ENCODE measurements around the gene FRK. TPM values are rescaled to one million over a fixed set of nuclear protein-coding genes. Genes with fewer than 3 reads are reported as not detected.
"Not testable (repeated sequence)": the region's sequence is repeated elsewhere in the genome, so short reads cannot be mapped to it uniquely, and the experiment has no call there.

FRK gene
- total RNA-seq, 2 experiments from 2014 or later = 0.02 TPM

DNA sequence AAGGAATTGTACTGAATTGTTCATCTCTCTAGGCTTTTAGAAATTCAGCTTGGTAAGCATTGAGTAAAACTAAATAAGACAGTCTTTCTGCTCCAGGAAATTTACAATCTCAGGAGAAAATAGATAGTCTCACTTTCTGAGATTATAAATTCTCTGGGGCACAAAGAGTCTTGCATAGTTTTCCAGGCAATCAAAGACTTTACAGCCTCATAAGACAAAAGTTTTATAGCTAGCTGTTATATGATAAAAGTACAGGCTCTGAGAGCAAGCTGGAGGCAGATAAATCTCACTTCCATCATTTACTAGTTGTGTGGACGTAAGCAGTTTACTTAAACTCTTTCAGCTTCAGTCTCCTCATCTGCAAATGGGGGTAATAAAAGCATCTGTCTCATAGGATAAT lies 11.4 kb downstream of the FRK start:
- Mint-ChIP-seq H3K27me3 (peaks cover 15% of the 10 kb centered on the region), H3K4me1 (ENCODE audit: low read depth) (no peaks in the 10 kb centered on the region), H3K36me3 (no peaks in the 10 kb centered on the region), H3K27ac (no peak overlapping the region), H3K4me3 (no peak overlapping the region), H3K9me3 (no peaks in the 10 kb centered on the region)
- ChIA-PET CTCF (no interaction called here), POLR2A (no interaction called here)
- intact Hi-C loops (cut with micrococcal nuclease) = no loop called here
- DNase-seq = no peak

DNA sequence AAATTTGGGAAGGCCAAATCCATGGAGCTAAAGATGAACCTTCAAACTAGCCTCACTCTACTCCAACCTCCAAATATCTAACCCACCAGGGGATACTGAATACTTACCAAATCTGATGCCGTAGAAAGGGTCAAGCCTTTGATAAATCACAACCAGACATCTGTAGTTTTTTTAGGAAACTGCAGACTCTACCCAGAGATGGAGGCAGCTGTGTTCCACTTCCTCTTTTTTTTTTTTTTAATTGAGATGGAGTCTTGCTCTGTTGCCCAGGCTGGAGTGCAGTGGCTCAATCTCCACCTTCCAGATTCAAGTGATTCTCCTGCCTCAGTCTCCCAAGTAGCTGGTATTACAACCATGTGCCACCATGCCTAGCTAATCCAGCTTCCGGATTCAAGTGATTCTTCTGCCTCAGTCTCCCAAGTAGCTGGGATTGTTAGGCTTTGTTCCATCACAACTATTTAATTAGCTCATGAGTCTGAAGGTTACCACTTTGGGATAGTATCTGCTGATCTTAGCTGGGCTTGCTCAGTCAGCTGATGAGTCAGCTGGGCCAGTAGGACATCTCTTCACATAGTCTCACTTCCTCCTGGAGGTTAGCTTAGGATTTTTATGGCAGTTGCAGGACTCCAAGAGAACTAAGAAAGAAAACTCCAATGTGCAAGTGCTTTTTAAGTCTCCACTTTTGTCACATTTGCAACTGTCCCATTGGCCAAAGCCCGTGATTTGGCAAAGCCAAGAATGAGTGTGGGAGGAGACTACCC lies 13.3 kb downstream of the FRK start:
- Mint-ChIP-seq H3K27me3 (peaks cover 23% of the 10 kb centered on the region), H3K27ac (no peak overlapping the region), H3K36me3 (no peaks in the 10 kb centered on the region), H3K9me3 (no peaks in the 10 kb centered on the region), H3K4me1 (ENCODE audit: low read depth) (no peaks in the 10 kb centered on the region), H3K4me3 (no peak overlapping the region)
- ChIA-PET CTCF (no interaction called here), POLR2A (no interaction called here)
- intact Hi-C loops (cut with micrococcal nuclease) = no loop called here
- DNase-seq = no peak

DNA sequence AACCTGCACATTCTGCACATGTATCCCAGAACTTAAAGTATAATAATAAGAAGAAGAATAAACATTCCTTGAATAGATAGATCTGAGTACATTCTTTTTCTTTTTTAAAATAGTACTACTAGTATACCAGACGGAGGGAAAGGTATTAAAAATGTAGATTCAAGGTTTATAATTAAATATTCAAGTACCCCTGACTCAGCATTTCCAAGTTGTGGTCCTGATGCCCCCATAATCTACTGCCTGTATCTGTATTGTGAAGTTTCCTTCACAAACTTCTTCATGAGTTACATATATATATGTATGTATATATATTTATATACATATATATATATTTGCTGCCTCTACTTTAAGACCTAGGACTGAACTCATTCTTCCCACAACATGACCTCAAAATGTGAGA lies 14.0 kb downstream of the FRK start:
- no peaks in the 10 kb centered on the region for H3K4me1 Mint-ChIP-seq (ENCODE audit: low read depth)
- ChIA-PET POLR2A (no interaction called here), CTCF (no interaction called here)
- no peaks in the 10 kb centered on the region for H3K9me3 Mint-ChIP-seq
- DNase-seq = no peak
- no peak overlapping the region for H3K4me3 Mint-ChIP-seq
- peaks cover 23% of the 10 kb centered on the region for H3K27me3 Mint-ChIP-seq
- no peaks in the 10 kb centered on the region for H3K36me3 Mint-ChIP-seq
- H3K27ac Mint-ChIP-seq = no peak overlapping the region
- intact Hi-C loops (cut with micrococcal nuclease) = no loop called here

DNA sequence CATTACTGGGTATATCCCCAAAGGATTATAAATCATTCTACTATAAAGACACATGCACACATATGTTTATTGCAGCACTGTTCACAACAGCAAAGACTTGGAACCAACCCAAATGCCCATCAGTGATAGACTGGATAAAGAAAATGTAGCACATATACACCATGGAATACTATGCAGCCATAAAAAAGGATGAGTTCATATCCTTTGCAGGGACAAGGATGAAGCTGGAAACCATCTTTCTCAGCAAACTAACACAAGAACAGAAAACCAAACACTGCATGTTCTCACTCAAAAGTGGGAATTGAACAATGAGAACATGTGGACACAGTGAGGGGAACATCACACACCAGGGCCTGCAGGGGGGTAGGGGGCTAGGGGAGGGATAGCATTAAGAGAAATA lies 14.4 kb downstream of the FRK start:
- H3K36me3 Mint-ChIP-seq; H3K27ac Mint-ChIP-seq; H3K4me1 Mint-ChIP-seq (ENCODE audit: low read depth); POLR2A ChIA-PET; CTCF ChIA-PET; DNase-seq; H3K9me3 Mint-ChIP-seq; H3K4me3 Mint-ChIP-seq; intact Hi-C loops (cut with micrococcal nuclease): not testable (repeated sequence)
- peaks cover 26% of the 10 kb centered on the region for H3K27me3 Mint-ChIP-seq

DNA sequence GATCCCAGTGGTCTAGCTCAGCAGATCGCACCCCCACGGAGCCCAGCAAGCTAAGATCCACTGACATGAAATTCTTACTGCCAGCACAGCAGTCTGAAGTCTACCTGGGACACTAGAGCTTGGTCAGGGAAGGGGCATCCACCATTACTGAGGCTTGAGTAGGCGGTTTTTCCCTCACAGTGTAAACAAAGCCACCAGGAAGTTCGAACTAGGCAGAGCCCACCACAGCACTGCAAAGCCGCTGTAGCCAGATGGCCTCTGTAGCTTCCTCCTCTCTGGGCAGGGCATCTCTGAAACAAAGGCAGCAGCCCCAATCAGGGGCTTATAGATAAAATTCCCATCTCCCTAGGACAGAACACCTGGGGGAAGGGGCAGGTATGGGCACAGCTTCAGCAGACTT lies 18.8 kb downstream of the FRK start:
- Mint-ChIP-seq H3K36me3 (no peaks in the 10 kb centered on the region), H3K27me3 (peaks cover 12% of the 10 kb centered on the region), H3K9me3 (no peaks in the 10 kb centered on the region), H3K4me3 (no peak overlapping the region), H3K27ac (no peak overlapping the region), H3K4me1 (ENCODE audit: low read depth) (no peaks in the 10 kb centered on the region)
- intact Hi-C loops (cut with micrococcal nuclease) = no loop called here
- no peak for DNase-seq
- POLR2A ChIA-PET = no interaction called here
- CTCF ChIA-PET = no interaction called here

DNA sequence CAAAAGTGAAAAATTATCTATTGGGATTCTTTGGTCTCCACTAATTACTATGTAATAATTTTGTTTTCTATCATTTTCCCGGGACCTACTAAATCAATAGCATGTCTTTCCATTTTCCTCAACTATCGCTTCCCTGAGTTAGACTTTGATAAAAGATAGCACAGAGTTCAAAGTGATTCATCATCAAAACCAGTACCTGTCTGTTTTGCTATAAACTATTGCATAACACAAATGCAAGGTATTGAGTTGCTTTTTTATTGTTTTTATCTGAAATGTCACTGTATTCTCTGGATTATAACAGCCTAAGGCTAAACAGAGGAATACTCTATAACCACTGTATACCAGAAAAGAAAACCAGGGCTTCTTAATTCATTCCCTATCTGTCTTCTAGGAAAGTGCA lies 19.7 kb downstream of the FRK start:
- DNase-seq = no peak
- Mint-ChIP-seq H3K9me3 (no peaks in the 10 kb centered on the region), H3K4me1 (ENCODE audit: low read depth) (no peaks in the 10 kb centered on the region), H3K27ac (no peak overlapping the region), H3K36me3 (no peaks in the 10 kb centered on the region), H3K4me3 (no peak overlapping the region), H3K27me3 (peaks cover 12% of the 10 kb centered on the region)
- CTCF ChIA-PET = no interaction called here
- intact Hi-C loops (cut with micrococcal nuclease) = no loop called here
- POLR2A ChIA-PET = no interaction called here

DNA sequence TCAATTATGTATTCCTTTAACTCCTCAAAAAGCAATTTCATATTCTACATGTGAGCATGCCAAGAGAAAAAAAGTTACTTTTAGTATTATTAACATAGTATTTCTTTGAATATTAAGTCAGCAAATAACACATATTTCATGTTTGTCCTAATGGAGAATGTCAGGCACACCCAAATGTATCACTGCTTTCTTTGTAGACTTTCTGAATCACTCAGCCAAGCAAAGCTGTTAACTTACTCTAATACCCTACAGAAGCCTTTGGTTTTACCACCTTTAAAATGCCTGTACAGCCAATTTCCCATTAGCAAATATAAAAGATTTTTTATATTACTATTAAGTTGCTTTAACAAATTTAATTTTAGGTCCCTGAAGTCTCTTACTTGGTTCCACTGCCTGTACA lies 23.8 kb downstream of the FRK start:
- intact Hi-C loops (cut with micrococcal nuclease) = no loop called here
- H3K27ac Mint-ChIP-seq = no peak overlapping the region
- POLR2A ChIA-PET = no interaction called here

DNA sequence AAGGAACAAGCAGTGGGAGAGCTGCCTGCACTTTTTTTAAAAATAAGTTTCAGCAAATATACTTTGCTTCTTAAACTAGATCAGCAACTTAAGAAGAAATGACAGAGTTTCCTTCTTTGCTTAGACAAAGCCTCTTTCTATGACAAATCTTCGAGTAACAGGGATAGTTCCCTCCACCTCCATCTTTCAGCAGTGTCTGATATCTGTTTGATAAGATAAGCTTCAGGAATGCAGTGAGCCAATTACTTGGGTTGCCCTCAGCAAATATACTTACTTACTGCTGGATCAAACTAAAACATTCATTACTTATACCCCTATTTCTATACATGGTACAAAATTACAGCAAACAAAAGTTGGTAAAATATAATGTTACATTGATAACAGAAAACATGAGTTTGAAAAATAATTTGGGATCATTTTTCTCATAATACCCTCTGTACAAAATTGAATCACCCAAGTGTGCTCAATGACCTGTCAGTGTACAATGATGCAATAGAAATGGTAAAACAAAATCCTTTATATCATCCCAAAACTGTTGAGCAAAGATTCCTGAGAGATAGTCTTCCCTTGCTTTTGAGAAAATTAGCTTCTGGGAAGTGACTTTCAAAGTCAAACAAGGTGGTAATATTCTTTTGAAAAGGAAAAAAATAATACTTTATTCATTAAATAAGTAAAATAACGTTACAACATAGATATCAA lies 24.5 kb downstream of the FRK start:
- DNase-seq = no peak
- no peak overlapping the region for H3K4me3 Mint-ChIP-seq
- peaks cover 4% of the 10 kb centered on the region for H3K27me3 Mint-ChIP-seq
- POLR2A ChIA-PET = no interaction called here
- no peaks in the 10 kb centered on the region for H3K36me3 Mint-ChIP-seq
- H3K27ac Mint-ChIP-seq = no peak overlapping the region
- H3K4me1 Mint-ChIP-seq (ENCODE audit: low read depth) = no peaks in the 10 kb centered on the region
- CTCF ChIA-PET = no interaction called here
- H3K9me3 Mint-ChIP-seq = no peaks in the 10 kb centered on the region
- intact Hi-C loops (cut with micrococcal nuclease) = no loop called here

More for the DNA sequence above, 23.8 kb downstream of the FRK start:
- H3K4me3 Mint-ChIP-seq = no peak overlapping the region
- H3K4me1 Mint-ChIP-seq (ENCODE audit: low read depth) = no peaks in the 10 kb centered on the region
- no peaks in the 10 kb centered on the region for H3K36me3 Mint-ChIP-seq
- H3K27me3 Mint-ChIP-seq = peaks cover 7% of the 10 kb centered on the region
- no peaks in the 10 kb centered on the region for H3K9me3 Mint-ChIP-seq
- no peak for DNase-seq
- CTCF ChIA-PET = no interaction called here

DNA sequence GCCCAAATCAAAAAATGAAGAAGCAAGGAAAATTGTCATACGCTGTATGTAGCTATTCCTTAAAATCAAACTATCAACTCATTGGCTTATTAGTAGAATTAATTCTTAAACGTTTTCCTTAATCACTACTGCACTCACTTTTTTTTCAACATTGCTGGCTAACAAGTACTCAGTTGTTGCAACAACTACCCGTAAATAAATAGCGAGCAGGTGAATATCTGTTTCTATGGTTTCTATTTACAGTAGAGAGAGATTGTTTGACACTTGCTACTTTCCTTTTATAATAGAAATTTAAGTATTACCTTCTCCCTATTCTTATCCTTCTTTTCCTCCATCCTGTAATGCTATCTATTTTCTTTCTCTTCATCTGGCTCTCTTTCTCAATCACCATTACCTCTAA lies 25.1 kb downstream of the FRK start:
- ChIA-PET CTCF (no interaction called here), POLR2A (no interaction called here)
- Mint-ChIP-seq H3K27ac (no peak overlapping the region), H3K4me3 (no peak overlapping the region), H3K36me3 (no peaks in the 10 kb centered on the region), H3K27me3 (peaks cover 4% of the 10 kb centered on the region), H3K4me1 (ENCODE audit: low read depth) (no peaks in the 10 kb centered on the region), H3K9me3 (no peaks in the 10 kb centered on the region)
- DNase-seq = no peak
- intact Hi-C loops (cut with micrococcal nuclease) = no loop called here

DNA sequence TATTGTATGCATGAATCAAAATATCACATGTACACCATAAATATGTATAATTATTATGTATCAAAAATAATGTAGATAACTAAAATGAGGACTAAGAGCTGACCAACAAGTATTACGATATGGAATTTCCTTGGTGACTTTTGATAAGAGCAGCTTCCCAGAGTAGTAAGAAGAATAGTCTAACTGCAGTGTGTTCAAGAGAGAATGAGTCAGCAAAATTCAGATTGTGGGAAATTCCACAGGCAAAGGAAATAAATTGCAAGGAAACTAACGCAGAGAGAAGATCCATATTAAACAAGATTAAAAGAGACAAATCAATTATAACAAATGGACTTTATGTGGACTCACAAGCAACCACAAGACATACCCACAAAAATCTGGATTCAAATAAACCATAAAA lies 26.4 kb downstream of the FRK start:
- POLR2A ChIA-PET = no interaction called here
- intact Hi-C loops (cut with micrococcal nuclease) = no loop called here
- no peak for DNase-seq
- H3K4me1 Mint-ChIP-seq (ENCODE audit: low read depth) = no peaks in the 10 kb centered on the region
- peaks cover 4% of the 10 kb centered on the region for H3K27me3 Mint-ChIP-seq
- CTCF ChIA-PET = no interaction called here
- no peaks in the 10 kb centered on the region for H3K9me3 Mint-ChIP-seq
- no peak overlapping the region for H3K4me3 Mint-ChIP-seq
- no peak overlapping the region for H3K27ac Mint-ChIP-seq
- H3K36me3 Mint-ChIP-seq = no peaks in the 10 kb centered on the region

DNA sequence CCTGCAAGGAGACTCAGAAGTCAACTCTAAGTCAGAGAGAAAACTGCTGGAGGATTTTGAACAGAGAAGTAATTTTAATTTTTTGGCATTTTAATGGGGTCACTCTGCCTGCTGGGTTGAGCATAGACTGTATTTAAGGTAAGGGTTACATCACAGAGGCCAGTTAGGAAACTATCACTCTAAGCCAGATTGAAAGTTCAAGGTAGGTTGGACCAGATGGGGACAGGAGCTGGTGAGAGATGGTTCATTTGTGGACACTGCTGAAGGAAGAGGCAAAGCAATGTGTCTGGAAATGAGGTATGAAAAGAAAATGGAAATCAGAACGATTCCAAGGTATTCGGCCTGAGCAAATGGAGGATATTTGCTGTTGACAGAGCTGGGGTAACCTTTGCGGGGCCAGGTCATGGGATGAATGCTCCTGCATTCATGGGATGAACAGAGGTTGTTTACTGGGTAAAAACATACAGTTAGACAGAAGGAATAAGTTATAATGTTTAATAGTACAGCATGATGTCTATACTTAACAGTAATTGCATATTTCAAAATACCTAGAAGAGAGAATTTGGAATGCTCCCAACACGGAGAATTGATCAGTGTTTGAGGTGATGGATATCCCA lies 26.9 kb downstream of the FRK start:
- no peaks in the 10 kb centered on the region for H3K4me1 Mint-ChIP-seq (ENCODE audit: low read depth)
- CTCF ChIA-PET = no interaction called here
- H3K27ac Mint-ChIP-seq = no peak overlapping the region
- intact Hi-C loops (cut with micrococcal nuclease) = no loop called here
- H3K9me3 Mint-ChIP-seq = no peaks in the 10 kb centered on the region
- no peak for DNase-seq
- H3K4me3 Mint-ChIP-seq = no peak overlapping the region
- no peaks in the 10 kb centered on the region for H3K36me3 Mint-ChIP-seq
- peaks cover 4% of the 10 kb centered on the region for H3K27me3 Mint-ChIP-seq
- POLR2A ChIA-PET = no interaction called here

DNA sequence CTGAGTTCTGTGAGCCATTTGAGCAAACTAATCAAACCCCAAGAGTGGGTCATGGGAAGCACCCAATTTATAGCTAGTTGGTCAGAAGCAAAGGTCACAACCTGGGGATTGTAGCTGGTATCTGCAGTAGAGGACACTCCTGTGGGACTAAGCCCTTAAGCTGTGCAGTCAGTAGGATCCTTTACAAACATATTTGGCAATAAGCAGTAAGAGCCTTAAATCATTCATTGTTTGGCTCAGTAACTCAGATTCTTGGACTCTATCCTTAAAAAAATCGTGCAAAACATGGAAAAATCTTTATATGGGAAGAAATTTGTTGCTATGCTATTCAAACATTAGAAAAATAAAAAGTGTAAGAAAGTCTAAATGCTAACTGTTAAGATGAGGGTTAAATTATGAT lies 29.9 kb downstream of the FRK start:
- CTCF ChIA-PET = interaction anchor here (1.1 kb wide), 1 partner anchor 19 kb away, joined by 5 read pairs; no protein-coding TSS in a partner anchor
- intact Hi-C loops (cut with micrococcal nuclease) = no loop called here
- no peaks in the 10 kb centered on the region for H3K36me3 Mint-ChIP-seq
- H3K4me3 Mint-ChIP-seq = no peak overlapping the region
- H3K4me1 Mint-ChIP-seq (ENCODE audit: low read depth) = peaks cover 3% of the 10 kb centered on the region
- no peak for DNase-seq
- POLR2A ChIA-PET = no interaction called here
- H3K9me3 Mint-ChIP-seq = no peaks in the 10 kb centered on the region
- H3K27me3 Mint-ChIP-seq = peaks cover 4% of the 10 kb centered on the region
- H3K27ac Mint-ChIP-seq = no peak overlapping the region

DNA sequence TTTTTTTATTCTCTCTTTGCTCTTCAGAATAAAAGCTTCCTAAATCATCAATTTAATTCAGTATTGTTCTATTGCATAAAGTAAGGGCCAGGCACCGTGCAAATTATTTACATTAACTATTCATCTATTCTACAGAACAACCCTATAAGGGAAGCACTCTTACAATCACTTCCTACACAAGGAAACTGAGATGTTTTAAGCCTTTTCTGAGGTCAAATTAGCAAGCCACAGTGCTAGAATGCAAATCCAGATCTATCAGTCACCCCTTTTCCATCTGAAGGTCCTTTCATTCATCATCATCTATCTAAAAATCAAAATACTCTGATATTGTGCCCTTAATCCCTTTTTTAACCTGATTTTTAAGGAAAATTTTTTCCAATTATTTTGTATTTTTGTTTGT lies 31.2 kb downstream of the FRK start:
- no peak overlapping the region for H3K27ac Mint-ChIP-seq
- peaks cover 4% of the 10 kb centered on the region for H3K27me3 Mint-ChIP-seq
- H3K4me3 Mint-ChIP-seq = no peak overlapping the region
- H3K4me1 Mint-ChIP-seq (ENCODE audit: low read depth) = peaks cover 3% of the 10 kb centered on the region
- H3K9me3 Mint-ChIP-seq = no peaks in the 10 kb centered on the region
- H3K36me3 Mint-ChIP-seq = no peaks in the 10 kb centered on the region
- no peak for DNase-seq
- intact Hi-C loops (cut with micrococcal nuclease) = no loop called here
- ChIA-PET POLR2A (no interaction called here), CTCF (no interaction called here)
